NK-92 treated with Interleukin-12 subunit alpha and Interleukin-12 subunit beta, amount 100 ng/mL, for 24 hours (cell line): ENCODE data around the gene PTH.

Source experiments
- DNase-seq: peaks from one replicate; lab custom pipeline; 2025; lab: John Stamatoyannopoulos, UW

The PTH gene

GRCh38 chr11:13448876-13449275 is 46.9 kb downstream of the PTH start:
- no peak for DNase-seq

DNA sequence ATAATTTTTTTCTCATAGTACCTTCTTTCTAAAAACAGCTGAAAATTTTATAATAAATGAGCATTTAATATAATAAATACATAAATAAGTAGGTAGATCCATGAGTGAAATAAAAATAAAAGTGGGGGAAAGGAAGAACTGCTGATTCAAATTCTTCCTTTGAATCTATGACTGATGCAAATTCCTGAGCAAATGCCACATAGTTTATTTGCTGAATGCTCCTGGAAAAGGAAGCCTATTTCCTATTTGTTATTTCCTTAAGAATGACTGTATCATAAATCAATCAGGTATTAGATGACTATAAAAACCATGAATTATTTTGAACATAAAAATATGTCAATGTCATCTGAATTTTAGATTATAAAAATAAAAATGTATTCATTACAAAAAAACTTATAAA is 49.4 kb downstream of the PTH start:
- DNase-seq = no peak

GRCh38 chr11:13445588-13445987 is 50.2 kb downstream of the PTH start:
- no peak for DNase-seq
